ENCODE data around the gene LALBA.
A peak's percentile ranks its signal among the peaks of the same experiment; 100 is the strongest.
"Not testable (repeated sequence)": the region's sequence is repeated elsewhere in the genome, so short reads cannot be mapped to it uniquely, and the experiment has no call there.

LALBA gene

DNA sequence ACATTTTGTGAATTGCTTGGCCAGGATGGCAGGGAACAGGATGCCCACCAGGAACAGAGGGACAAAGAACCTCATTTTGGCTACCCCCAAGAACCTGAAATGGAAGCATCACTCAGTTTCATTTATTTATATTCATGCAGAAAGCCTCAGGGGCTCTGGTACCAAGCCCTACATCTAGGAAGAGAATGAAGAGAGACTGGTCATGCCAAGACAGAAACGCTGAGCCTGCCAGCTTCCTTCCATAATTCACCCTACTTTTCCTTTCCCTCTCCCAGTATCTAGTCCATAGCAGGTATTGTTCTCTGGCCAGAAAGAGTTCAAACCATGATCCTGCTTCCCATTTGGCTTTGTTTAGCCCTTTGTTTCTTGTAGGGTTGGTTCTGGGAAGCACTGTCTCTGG, at the start of gene LALBA:
TSS of gene LALBA (minus strand) at position 101 of the 400 bp plus-strand sequence. CDS start at position 75, 26 bp downstream.
- no peak for DNase-seq (ENCODE audit: low spot score)

DNA sequence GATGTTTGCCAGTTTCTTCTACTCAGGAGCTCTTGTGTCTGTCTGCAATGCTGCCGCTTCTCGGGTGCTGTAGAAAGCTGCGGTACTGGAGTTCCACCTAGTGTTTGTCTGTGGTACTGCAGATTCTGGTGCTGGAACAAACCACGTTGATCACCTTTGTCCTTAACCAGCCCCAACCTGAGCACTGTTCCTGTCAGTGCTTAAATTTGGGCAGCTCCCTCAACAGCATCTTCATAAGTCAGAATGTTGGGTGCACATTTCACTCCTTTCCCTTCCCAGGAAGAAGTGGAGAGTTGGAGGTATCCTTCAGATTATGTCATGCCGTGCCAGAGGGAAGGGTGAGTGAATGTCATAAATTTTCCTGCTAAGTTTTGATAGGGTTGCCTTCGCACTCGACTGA, 48.7 kb upstream of the LALBA start:
- peak; percentile 84 for DNase-seq (ENCODE audit: low spot score)

DNA sequence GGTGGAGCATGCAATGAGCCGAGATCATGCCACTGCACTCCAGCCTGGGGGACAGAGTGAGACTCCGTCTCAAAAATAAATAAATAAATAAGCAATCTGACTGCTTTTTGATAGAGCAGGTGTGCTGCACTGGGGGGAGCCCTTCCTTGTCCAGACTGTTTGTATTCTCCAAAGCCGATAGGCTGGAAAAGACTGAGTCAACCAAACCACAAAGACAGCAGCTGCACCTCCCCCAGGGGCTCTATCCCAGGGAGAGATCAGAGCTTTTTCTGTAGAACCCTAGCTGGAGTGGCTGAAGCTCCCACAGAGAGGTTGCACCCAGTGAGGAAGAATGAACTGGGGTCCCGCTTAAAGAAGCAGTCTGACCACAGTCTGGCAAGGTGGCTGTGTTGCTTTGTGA, 45.8 kb upstream of the LALBA start:
- no peak for DNase-seq (ENCODE audit: low spot score)

DNA sequence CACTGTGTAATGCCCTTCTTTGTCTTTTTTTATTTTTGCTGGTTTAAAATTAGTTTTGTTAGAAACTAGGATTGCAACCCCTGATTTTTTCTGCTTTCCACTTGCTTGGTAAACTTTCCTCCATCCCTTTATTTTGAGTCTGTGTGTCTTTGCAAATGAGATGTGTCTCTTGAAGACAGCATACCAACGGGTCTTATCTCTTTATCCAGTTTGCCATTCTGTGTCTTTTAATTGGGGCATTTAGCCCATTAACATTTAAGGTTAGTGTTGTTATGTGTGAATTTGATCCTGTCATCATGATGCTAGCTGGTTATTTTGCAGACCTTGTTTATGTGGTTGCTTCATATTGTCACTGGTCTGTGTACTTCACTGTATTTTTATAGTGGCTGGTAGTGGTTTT, 43.5 kb upstream of the LALBA start:
- no peak for DNase-seq (ENCODE audit: low spot score)

DNA sequence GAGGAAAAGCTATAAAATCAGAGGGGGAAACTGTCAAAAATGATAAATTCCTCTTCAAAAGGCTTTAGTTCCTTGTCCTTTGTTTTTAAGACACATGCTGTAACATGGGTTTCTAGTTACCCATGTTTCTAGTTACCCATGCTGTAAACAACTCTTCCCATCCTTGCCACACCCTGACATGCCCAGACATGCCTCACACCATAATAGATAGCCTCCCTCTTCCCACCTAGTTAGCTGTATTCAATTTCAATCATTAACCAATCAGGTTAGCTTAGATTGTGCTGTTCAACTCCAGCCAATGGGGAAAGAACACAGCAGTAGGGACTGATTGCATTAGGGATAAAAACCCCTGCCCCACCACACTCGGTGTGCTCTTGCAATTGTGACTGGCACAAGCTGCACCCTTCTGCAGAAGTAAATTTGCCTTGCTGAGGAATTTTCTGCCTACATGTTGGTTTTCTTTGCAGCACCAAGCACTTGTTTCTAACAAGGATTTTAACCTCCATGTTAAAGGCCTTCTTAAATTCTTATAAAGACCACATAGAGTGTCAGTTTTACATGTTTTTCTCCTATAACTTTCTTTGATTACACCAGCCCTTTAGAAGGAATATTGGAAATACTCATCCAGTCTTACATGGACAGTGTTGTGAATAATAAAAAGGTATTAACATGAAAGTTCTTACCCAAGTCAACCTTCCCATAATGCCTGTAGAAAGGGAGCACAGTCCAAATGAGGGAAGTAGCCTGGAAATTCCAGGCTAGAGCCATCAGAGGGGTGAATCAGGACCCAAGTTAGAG, 32.5 kb upstream of the LALBA start:
- DNase-seq (ENCODE audit: low spot score), result no peak

DNA sequence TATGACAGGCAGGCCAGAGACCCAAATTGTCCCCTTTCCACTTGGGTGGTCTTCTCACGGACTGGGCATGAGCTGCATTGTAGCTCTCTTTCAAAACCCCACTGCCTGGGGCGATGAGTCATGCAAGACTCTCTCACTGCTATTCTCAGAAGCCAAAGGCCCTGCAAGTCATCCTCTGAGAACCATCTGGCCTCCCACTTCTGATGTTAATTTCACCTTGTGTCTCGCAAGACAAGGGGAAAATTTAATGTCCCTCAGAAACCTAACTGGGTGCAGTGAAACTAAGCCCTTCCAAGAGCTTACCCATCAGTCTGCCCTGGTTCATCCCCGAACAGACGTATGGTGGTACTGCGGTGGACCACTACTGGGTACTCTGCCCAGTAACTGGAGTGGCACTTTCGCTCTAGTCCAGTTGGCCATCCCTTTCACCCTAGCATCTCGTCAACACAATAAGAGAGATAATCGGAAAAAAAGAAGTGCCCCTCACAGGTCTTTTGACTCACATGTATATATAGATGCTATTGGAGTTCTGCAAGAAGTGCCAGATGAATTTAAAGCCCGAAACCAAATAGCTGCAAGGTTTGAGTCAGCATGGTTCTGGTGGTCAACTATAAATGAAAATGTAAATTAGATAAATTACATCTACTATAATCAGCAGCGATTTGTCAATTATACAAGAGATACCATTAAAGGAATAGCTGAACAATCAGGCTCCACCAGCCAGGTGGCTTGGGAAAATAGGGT, 31.3 kb upstream of the LALBA start:
- no peak for DNase-seq (ENCODE audit: low spot score)

DNA sequence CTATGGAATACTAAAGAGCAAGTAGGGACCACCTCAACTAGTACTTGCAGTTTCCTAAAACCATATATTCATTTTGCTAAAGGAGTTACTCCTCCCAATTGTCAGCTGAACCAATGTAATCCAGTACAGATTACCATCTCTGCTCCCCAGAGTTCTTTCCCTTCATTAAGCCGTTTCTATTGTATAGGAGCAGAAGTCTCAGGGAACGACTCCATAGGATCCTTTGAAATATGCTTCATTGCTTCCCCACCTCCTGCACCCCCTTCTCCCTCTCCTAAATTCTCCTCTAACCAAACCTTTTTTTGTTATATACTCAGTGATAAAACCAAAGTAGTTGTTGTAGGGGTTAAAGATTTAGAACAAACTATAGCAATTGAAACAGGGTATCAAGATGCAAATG, 30.7 kb upstream of the LALBA start:
- DNase-seq (ENCODE audit: low spot score), result no peak

DNA sequence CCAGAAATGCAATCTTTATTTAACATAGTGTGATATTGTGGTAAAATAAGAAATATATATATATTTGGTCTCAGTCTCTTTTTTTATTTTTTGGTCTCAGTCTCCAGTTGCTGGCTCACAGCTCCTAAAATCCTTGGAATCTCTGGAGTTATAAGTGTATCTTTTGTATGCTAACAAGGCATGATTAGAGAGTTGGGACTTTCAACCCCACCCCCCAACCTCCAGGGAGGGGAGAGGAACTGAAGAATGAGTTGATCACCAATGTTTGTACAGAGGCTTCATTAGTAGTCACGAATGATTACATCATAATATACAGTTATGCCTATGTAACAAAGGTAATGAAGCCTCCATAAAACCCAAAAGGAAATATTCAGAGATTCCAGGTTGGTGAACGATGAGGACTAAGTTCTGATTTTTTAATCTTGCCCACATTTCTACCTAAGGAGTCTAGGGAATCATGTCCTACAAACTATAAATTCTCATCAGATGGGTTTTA, 22.8 kb upstream of the LALBA start:
- no peak for DNase-seq (ENCODE audit: low spot score)

DNA sequence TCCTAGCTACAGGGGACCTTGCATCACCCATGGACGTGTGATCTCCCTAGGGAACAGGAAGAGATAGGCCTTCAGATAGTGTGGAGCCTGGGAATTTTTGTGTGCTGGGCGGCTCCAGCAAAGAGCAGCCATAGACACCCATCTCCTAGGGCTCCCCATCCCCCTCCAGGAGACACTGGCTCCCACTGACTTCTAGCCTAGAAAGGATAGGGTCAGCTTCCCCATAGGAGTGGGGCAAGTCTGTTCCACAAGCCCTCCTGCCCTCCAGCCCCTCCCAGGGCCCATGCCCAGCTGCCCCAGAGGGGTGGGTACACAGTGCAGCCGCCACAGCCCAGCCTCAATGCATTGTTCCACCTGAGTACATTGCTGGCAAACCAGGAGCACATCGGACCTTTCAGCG, 16.5 kb upstream of the LALBA start:
- DNase-seq (ENCODE audit: low spot score), result no peak

DNA sequence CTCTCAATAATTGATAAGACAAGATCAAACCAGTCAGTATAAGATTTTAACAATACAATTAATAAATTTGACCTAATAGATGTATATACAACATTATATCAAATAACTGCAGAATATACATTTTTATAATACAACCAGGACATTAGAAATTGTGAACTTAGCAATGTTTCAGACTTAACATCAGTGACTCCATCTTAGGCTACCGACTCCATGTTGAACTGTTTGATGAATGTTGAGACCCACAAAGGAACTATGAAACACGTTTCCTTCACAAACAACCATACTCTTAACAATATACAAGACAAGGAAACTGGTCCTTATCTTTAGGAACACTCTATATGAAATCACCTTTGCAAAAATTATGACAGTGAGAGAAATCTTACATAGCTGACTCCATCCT, 13.9 kb upstream of the LALBA start:
- DNase-seq (ENCODE audit: low spot score), result no peak

DNA sequence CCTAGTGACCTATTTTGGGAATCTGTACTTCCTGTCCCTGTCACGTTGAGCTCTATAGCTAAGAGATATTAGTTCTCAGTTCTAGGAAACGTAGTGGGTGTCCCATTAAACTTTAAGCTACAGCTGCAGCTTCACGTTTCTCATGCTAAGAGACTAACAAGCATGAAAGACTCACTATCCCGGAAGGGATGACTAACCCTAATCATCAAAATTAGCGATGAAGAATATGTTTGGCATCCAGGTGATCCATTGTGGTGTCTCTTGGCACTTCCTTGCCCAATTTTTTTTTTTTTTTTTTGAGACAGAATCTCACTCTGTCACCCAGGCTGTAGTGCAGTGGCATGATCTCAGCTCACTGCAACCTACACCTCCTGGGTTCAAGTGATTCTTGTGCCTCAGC, 11.0 kb upstream of the LALBA start:
- no peak for DNase-seq (ENCODE audit: low spot score)

DNA sequence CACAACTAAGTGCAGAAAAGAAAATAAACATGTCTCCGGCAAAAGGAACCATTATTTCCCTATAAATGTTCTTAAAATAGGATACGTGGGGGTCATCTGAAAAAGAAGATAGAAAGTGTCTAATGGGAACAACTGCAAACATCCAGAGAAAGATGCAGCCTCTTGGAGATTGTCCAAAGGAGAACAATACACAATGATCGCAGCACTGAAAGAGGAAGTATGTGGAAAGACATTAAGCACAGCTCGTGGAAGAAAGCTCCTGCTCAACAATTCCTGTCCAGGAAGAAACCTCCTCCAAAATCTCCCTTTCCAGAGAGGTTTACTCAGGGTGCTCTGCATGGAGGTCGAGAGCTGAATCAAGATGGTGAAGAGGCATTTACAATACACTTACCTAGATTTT, 2.5 kb upstream of the LALBA start:
- no peak for DNase-seq (ENCODE audit: low spot score)

DNA sequence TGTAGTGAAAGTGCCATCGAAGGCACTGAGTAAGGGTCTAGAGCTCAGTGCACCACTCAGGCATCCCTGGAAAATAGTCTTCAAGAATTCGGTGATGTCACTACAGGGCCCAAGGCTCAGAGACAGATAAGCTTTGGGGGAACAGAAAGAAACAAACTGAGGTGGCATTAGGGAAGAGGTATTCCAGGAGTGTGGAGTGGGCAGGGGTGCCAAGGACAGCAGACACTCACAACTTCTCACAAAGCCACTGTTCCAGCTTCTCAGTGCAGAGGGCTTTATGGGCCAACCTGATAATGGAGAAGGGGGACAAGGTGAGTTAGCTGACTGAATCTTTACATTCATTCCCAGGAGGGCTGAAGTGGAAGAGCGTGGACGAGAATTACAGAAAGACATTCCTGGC, 2.1 kb downstream of the LALBA start:
- no peak for DNase-seq (ENCODE audit: low spot score)

DNA sequence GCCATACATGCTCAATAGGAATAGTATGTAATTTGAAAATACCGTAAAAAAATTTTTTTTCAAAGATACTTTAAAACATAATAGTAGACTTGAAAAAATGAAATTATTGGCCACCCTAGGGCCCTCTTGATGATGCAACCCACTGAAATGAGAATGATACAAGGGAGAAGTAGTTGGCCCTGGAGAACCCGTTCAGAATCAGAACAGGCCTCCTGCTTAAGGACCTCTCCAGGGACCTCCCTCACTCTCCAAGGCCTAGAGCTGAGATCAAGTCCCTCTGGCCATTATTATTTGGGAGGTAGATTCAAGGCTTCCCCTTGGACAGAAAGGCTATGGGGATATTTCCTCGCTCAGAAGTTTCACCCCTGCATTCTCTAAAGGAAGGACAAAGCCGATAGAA, 11.9 kb downstream of the LALBA start:
- no peak for DNase-seq (ENCODE audit: low spot score)

DNA sequence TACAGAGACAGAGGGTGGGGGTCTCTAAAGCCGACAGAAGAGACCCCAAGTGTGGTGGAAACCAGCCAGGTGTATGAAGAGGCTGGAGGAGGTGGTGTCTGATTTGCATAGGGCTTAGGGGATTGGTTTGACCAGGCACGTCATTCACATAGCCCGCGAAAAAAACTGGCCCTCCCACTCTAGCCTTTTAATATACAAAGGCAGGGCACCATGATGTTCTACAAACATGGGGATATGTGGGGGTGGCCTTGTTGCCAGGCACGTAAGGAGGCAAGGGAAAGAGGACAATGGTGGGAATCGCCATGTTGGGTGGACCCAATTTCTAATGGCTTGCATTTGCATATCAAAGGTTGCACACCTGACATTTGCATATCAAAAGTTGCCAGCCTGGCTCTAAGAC, 13.2 kb downstream of the LALBA start:
- no peak for DNase-seq (ENCODE audit: low spot score)

DNA sequence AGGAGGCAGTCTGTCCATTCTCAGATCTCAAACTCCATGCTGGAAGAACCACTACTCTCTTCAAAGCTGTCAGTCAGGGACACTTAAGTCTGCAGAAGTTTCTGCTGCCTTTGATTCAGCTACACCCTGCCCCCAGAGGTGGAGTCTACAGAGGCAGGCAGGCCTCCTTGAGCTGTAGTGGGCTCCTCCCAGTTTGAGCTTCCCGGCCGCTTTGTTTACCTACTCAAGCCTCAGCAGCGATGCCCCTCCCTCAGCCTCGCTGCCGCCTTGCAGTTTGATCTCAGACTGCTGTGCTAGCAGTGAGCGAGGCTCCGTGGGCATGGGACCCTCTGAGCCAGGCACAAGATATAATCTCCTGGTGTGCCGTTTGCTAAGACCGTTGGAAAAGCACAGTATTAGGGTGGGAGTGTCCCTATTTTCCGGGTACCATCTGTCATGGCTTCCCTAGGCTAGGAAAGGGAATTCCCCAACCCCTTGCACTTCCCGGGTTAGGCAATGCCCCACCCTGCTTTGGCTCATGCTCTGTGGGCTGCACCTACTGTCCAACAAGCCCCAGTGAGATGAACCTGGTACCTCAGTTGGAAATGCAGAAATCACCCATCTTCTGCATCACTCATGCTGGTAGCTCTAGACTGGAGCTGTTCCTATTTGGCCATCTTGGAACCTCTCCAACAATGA, 16.0 kb downstream of the LALBA start:
- not testable (repeated sequence) for DNase-seq (ENCODE audit: low spot score)

DNA sequence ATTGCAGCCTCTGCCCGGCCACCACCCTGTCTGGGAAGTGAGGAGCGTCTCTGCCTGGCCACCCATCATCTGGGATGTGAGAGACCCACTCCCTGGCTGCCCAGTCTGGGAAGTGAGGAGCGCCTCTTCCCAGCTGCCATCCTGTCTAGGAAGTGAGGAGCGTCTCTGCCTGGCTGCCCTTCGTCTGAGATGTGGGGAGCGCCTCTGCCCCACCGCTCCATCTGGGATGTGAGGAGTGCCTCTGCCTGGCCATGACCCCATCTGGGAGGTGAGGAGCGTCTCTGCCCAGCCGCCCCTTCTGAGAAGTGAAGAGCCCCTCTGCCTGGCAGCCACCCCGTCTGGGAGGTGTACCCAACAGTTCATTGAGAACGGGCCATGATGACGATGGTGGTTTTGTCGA, 18.2 kb downstream of the LALBA start:
- not testable (repeated sequence) for DNase-seq (ENCODE audit: low spot score)

DNA sequence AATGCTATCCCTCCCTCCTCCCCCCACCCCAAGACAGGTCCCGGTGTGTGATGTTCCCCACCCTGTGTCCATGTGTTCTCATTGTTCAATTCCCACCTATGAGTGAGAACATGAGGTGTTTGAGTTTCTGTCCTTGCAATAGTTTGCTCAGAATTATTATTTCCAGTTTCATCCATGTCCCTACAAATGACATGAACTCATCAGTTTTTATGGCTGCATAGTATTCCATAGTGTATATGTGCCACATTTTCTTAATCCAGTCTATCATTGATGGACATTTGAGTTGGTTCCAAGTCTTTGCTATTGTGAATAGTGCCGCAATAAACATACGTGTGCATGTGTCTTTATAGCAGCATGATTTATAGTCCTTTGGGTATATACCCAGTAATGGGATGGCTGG, 22.8 kb downstream of the LALBA start:
- not testable (repeated sequence) for DNase-seq (ENCODE audit: low spot score)

DNA sequence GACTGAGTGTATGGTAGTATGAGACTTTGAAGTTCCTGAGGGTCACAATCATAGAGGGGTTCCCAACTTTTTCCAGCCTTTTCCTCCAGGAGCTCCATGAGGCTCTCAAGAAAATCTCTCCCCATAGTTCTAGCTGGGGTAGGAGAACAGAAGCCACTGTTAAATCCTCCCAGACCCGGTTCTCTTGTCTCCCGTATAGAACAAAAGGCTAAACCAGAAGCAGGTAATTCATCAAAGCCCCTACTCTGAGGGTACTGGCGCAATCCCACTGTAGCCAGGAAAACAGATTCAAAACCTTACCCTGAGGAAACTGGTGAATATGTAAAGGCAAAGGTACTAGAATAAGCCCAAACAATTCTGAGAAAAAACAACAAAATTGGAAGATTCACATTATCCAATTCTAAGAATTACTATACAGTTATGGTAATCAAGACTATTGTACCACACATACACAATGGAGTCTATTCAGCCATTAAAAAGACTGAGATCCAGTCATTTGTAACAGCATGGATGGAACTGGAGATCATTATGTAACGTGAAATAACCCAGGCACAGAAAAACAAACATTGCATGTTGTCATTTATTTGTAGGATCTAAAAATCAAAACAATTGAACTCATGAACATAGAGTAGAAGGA, 23.9 kb downstream of the LALBA start:
- DNase-seq (ENCODE audit: low spot score), result no peak

DNA sequence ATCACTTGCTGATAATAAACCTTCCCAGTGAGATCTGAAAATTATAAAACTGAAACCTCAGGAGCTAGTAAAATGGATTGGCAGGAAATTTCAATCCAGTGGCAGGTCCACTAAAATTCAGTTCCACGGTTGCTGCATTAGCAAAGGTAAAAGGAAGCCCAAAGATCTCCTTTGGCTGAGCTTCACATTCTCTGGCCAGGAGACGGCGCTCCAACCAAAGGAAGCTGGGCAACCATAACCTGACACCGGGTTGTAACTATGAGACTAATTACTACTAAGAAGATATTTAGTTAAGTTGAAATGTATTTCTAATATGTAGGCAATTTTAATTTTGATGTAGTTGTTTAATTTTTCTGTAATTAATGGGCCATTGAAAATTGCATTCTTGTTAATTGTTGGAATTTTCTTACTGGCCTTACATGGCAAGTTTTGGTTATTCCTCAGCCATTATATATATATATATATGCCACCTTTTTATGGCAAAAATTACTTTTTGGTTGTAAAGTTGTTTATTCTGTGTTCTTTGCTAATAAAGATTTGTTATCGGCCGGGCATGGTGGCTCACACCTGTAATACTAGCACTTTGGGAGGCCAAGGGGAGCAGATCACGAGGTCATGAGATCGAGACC, 27.4 kb downstream of the LALBA start:
- DNase-seq (ENCODE audit: low spot score), result peak; percentile 37

DNA sequence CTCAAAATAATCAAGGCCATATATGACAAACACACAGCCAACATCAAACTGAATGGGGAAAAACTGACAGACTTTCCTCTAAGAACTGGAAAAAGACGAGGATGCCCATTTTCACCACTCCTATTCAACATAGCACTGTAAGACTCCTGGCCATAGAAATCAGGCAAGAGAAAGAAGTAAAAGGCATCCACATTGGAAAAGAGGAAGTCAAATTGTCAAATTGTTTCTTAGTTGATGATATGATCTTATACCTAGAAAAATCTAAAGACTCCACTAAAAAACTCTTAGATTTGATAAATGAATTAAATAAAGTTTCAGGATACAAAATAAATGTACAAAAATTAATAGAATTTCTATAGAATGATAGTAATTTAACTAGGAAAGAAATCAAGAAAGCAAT, 33.2 kb downstream of the LALBA start:
- no peak for DNase-seq (ENCODE audit: low spot score)

DNA sequence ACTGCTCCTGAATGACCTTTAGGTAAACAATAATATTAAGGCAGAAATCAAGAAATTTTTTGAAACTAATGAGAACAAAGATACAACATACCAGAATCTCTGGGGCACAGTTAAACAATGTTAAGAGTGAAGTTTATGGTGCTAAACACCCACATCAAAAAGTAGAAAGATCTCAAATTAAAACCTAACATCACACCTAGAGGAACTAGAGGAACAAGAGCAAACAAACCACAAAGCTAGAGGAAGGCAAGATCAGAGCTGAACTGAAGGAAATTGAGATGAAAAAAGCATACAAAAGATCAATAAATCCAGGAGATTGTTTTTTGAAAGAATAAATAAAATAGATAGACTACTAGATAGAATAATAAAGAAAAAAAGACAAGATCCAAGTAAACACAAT, 37.2 kb downstream of the LALBA start:
- no peak for DNase-seq (ENCODE audit: low spot score)

Data from cerebellar cortex (tissue), 1 donor.